OCI-LY3 (cell line): ENCODE results near the gene NDRG2.

Experiments used
- EZH2phosphoT487 ChIP-seq: fragments of 200-600 bp; shearing (Covaris generic); IDR thresholded peaks from 2 replicates; pipeline ENCODE4 v1.6.1; 2018; ENCODE audit warnings: antibody characterized with exemption, mixed run types, low read depth
- TF ChIP-seq, protein P1 (sequence below): fragments of 200-600, 300-600 bp; sonication (generic); IDR thresholded peaks from 2 replicates; pipeline ENCODE4 v1.5.1; 2014; ENCODE audit warnings: antibody characterized with exemption, low read length, low read depth

DNA sequence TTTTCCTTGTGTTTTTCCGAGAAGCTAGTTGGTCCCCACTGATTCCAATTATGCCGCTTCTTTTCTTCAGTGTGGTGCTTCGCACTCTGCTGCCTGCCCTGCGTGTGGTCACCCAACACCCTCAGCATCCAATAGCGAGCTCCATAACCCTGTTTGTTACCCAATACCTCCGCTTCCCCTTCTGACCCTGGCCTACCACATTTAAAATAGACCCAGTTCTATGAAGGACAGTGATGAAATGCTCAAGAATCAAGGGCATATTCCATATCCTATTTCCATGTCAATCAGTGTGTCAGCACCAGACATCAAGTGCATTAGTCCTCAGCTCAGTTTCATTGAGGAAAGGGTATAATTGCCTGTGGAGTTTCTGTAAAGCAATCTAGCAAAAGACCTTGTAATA is 9.5 kb downstream of the NDRG2 start:
- TF ChIP-seq, protein P1, sequence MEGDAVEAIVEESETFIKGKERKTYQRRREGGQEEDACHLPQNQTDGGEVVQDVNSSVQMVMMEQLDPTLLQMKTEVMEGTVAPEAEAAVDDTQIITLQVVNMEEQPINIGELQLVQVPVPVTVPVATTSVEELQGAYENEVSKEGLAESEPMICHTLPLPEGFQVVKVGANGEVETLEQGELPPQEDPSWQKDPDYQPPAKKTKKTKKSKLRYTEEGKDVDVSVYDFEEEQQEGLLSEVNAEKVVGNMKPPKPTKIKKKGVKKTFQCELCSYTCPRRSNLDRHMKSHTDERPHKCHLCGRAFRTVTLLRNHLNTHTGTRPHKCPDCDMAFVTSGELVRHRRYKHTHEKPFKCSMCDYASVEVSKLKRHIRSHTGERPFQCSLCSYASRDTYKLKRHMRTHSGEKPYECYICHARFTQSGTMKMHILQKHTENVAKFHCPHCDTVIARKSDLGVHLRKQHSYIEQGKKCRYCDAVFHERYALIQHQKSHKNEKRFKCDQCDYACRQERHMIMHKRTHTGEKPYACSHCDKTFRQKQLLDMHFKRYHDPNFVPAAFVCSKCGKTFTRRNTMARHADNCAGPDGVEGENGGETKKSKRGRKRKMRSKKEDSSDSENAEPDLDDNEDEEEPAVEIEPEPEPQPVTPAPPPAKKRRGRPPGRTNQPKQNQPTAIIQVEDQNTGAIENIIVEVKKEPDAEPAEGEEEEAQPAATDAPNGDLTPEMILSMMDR: no peak
- no peak for TF ChIP-seq EZH2phosphoT487
